HUES6 (cell line): ENCODE results near the gene TMEM161B.
"Not testable (repeated sequence)": the region's sequence is repeated elsewhere in the genome, so short reads cannot be mapped to it uniquely, and the experiment has no call there.

Source experiments
- H3K27ac ChIP-seq: 2 replicates; pipeline ENCODE4 v1.7.0; 2013; ENCODE audit warnings: low read depth, mild to moderate bottlenecking, low read length, inconsistent platforms
- H3K27me3 ChIP-seq: 2 replicates; pipeline ENCODE4 v1.6.1; 2013; ENCODE audit warnings: low read length; ENCODE audit not compliant: control insufficient read depth, insufficient read depth
- H3K36me3 ChIP-seq: 2 replicates; pipeline ENCODE4 v1.6.1; 2013; ENCODE audit warnings: low read length; ENCODE audit not compliant: control insufficient read depth, insufficient read depth
- H3K4me1 ChIP-seq: 2 replicates; pipeline ENCODE4 v1.6.1; 2013; ENCODE audit warnings: low read length; ENCODE audit not compliant: control insufficient read depth, insufficient read depth
- H3K4me3 ChIP-seq: 2 replicates; pipeline ENCODE4 v1.5.1; 2013; ENCODE audit warnings: low read depth, low read length
- H3K9ac ChIP-seq: one replicate; pipeline ENCODE4 v1.6.1; 2013; ENCODE audit warnings: mild to moderate bottlenecking, low read length
- H3K9me3 ChIP-seq: 2 replicates; pipeline ENCODE4 v1.6.1; 2013; ENCODE audit warnings: low read depth, low read length; ENCODE audit not compliant: control insufficient read depth, insufficient read depth

The TMEM161B gene

GRCh38 chr5:88183255-88183654 lies 85.4 kb downstream of the TMEM161B start:
- Histone ChIP-seq H3K27ac (no peak overlapping the region), H3K9ac (no peak overlapping the region), H3K36me3 (no peaks in the 10 kb centered on the region), H3K9me3 (peaks cover 12% of the 10 kb centered on the region; the same call in 1 of the 2 replicates), H3K4me1 (no peaks in the 10 kb centered on the region), H3K27me3 (no peaks in the 10 kb centered on the region), H3K4me3 (no peak overlapping the region)

GRCh38 chr5:88177486-88177885 lies 91.2 kb downstream of the TMEM161B start:
- H3K36me3 ChIP-seq, H3K27ac ChIP-seq, H3K27me3 ChIP-seq, H3K9ac ChIP-seq, H3K4me1 ChIP-seq, H3K4me3 ChIP-seq: not testable (repeated sequence)
- peaks cover 13% of the 10 kb centered on the region for H3K9me3 ChIP-seq

GRCh38 chr5:88172847-88173758 lies 95.5 kb downstream of the TMEM161B start:
- Histone ChIP-seq H3K4me3 (peak overlapping the region; percentile 27; the same call in 1 of the 2 replicates), H3K9me3 (peaks cover 13% of the 10 kb centered on the region), H3K4me1 (peaks cover 10% of the 10 kb centered on the region), H3K9ac (peak overlapping the region; percentile 38), H3K27me3 (no peaks in the 10 kb centered on the region), H3K27ac (peak overlapping the region; percentile 46; the same call in 1 of the 2 replicates), H3K36me3 (no peaks in the 10 kb centered on the region)

- Histone ChIP-seq H3K4me1 (no peaks in the 10 kb centered on the region), H3K9ac (no peak overlapping the region), H3K27me3 (no peaks in the 10 kb centered on the region), H3K9me3 (no peaks in the 10 kb centered on the region), H3K4me3 (no peak overlapping the region), H3K27ac (no peak overlapping the region), H3K36me3 (no peaks in the 10 kb centered on the region)
Measured at GRCh38 chr5:88159591-88159990, 109.1 kb downstream of the TMEM161B start.

GRCh38 chr5:88158056-88158455 lies 110.6 kb downstream of the TMEM161B start:
- Histone ChIP-seq H3K27ac (no peak overlapping the region), H3K9me3 (no peaks in the 10 kb centered on the region), H3K4me1 (no peaks in the 10 kb centered on the region), H3K9ac (no peak overlapping the region), H3K27me3 (no peaks in the 10 kb centered on the region), H3K4me3 (no peak overlapping the region), H3K36me3 (no peaks in the 10 kb centered on the region)

GRCh38 chr5:88154891-88155290 lies 113.8 kb downstream of the TMEM161B start:
- Histone ChIP-seq H3K27ac (no peak overlapping the region), H3K9me3 (no peaks in the 10 kb centered on the region), H3K4me1 (no peaks in the 10 kb centered on the region), H3K36me3 (no peaks in the 10 kb centered on the region), H3K4me3 (no peak overlapping the region), H3K27me3 (no peaks in the 10 kb centered on the region), H3K9ac (no peak overlapping the region)

- Histone ChIP-seq H3K9me3 (no peaks in the 10 kb centered on the region), H3K4me1 (peaks cover 6% of the 10 kb centered on the region), H3K36me3 (no peaks in the 10 kb centered on the region), H3K27ac (no peak overlapping the region), H3K9ac (no peak overlapping the region), H3K27me3 (peaks cover 24% of the 10 kb centered on the region), H3K4me3 (no peak overlapping the region)
Measured at GRCh38 chr5:88150747-88151146, 117.9 kb downstream of the TMEM161B start.

GRCh38 chr5:88145611-88146467 lies 122.8 kb downstream of the TMEM161B start:
- H3K9ac ChIP-seq, result no peak overlapping the region
- no peak overlapping the region for H3K27ac ChIP-seq
- H3K9me3 ChIP-seq, result no peaks in the 10 kb centered on the region
- H3K36me3 ChIP-seq, result no peaks in the 10 kb centered on the region
- H3K27me3 ChIP-seq, result peaks cover 67% of the 10 kb centered on the region
- peaks cover 39% of the 10 kb centered on the region for H3K4me1 ChIP-seq
- H3K4me3 ChIP-seq, result peak overlapping the region; percentile 39

- Histone ChIP-seq H3K4me3 (peak overlapping the region; percentile 39), H3K36me3 (no peaks in the 10 kb centered on the region)
Measured at GRCh38 chr5:88145221-88145610, 123.4 kb downstream of the TMEM161B start.

More at GRCh38 chr5:88145221-88145610, 123.4 kb downstream of the TMEM161B start:
- no peak overlapping the region for H3K9ac ChIP-seq
- H3K27me3 ChIP-seq, result peaks cover 73% of the 10 kb centered on the region
- no peaks in the 10 kb centered on the region for H3K9me3 ChIP-seq
- no peak overlapping the region for H3K27ac ChIP-seq
- peaks cover 39% of the 10 kb centered on the region for H3K4me1 ChIP-seq
